Left lung (tissue), 10 donors: ENCODE data around the gene PGGHG. TPM values are rescaled to one million over a fixed set of nuclear protein-coding genes. Genes with fewer than 3 reads are reported as not detected.
A peak's percentile ranks its signal among the peaks of the same experiment; 100 is the strongest.

Source experiments
- ATAC-seq: fragments of 200-7000 bp; cut with Tn5 transposase; one replicate; pipeline ENCODE4 v1.9.1; 2020; ENCODE audit warnings: moderate library complexity
- DNase-seq, 4 donors: peaks; one replicate each; pipeline ENCODE4 v3.0.0-alpha.2; 2013 to 2020
- H3K27ac ChIP-seq, 2 donors: fragments of 200-600 bp; sonication (generic) in 1 of 2; one replicate each; pipeline versions ENCODE4 v1.5.0 to v1.8.0; 2020 to 2021
- H3K27me3 ChIP-seq, 2 donors: fragments of 200-600 bp; sonication (generic) in 1 of 2; one replicate each; pipeline versions ENCODE4 v1.5.0 to v1.8.0; 2020 to 2021
- H3K36me3 ChIP-seq, 2 donors: fragments of 200-600 bp; sonication (generic) in 1 of 2; one replicate each; pipeline versions ENCODE4 v1.5.0 to v1.8.0; 2020 to 2021
- H3K4me1 ChIP-seq, 2 donors: fragments of 200-600 bp; one replicate each; pipeline ENCODE4 v1.8.0; 2021
- H3K4me3 ChIP-seq, 2 donors: fragments of 200-600 bp; sonication (generic) in 1 of 2; one replicate each; pipeline versions ENCODE4 v1.5.0 to v1.8.0; 2020 to 2021; ENCODE audit warnings: mild to moderate bottlenecking in 1 of 2
- H3K9me3 ChIP-seq, 2 donors: fragments of 200-600 bp; sonication (generic) in 1 of 2; one replicate each; pipeline versions ENCODE4 v1.5.0 to v1.8.0; 2020 to 2021
- CTCF ChIP-seq, 2 donors: fragments of 200-600 bp; sonication (generic) in 1 of 2; IDR thresholded peaks; one replicate each; pipeline versions ENCODE4 v1.5.0 to v1.8.0; 2021; ENCODE audit warnings: antibody characterized with exemption in 2 of 2
- intact Hi-C, 2 donors: fragments of 100-400 bp; cut with DNase I; formaldehyde crosslinking; loops; one replicate each; pipeline versions ENCODE4 v1.11.2 to v1.14.2; 2022
- polyA plus RNA-seq, 6 donors: library from polyadenylated mRNA; unstranded; fragments of 120-200 nt; gene quantifications; one replicate each; pipeline ENCODE4 v1.2.1, GENCODE V29; 2013; ENCODE audit not compliant: insufficient read length in 6 of 6
- total RNA-seq, 2 donors: library from RNA; stranded (reverse); fragmentation: NEBNext Ultra II Directional; extraction: Animal tissue kit (Norgen Biotek cat#: 25700); gene quantifications; one replicate each; pipeline ENCODE4 v1.2.1, GENCODE V29; 2021
- donor health status: DM: no; HTN: yes; CAD: no.
- donor health status: DM: no; HTN: no; CAD: no.

PGGHG gene
- total and polyA plus RNA-seq, 8 donors = 14.2 to 75.3 (median 21.0) TPM

- ATAC-seq = no peak
- TF ChIP-seq CTCF (IDR thresholded peaks at IDR 0.05) = no peak
- Histone ChIP-seq H3K27ac (peak overlapping the region in 1 of 2 donors; percentile 29), H3K4me1 (peaks cover 10 to 46% of the 10 kb centered on the region in 2 donors), H3K9me3 (no peaks in the 10 kb centered on the region), H3K4me3 (peak overlapping the region in 1 of 2 donors; percentile 40), H3K27me3 (peaks cover 50 to 80% of the 10 kb centered on the region in 2 donors), H3K36me3 (no peaks in the 10 kb centered on the region)
- peak in 1 of 4 donors; percentile 89 for DNase-seq
- intact Hi-C loops = no loop called here
Measured at GRCh38 chr11:280706-281485, 8.0 kb upstream of the PGGHG start.

- Histone ChIP-seq H3K9me3 (no peaks in the 10 kb centered on the region), H3K27ac (no peak overlapping the region), H3K4me3 (peak overlapping the region in 1 of 2 donors; percentile 40), H3K27me3 (peaks cover 50 to 83% of the 10 kb centered on the region in 2 donors), H3K4me1 (peaks cover 10 to 46% of the 10 kb centered on the region in 2 donors), H3K36me3 (no peaks in the 10 kb centered on the region)
- ATAC-seq (no peak), DNase-seq (no peak)
- intact Hi-C loops = no loop called here
- TF ChIP-seq CTCF (IDR thresholded peaks at IDR 0.05) = no peak
Measured at GRCh38 chr11:281486-282161, 7.3 kb upstream of the PGGHG start.

- Histone ChIP-seq H3K4me3 (no peak overlapping the region), H3K4me1 (peaks cover 10 to 46% of the 10 kb centered on the region in 2 donors), H3K9me3 (no peaks in the 10 kb centered on the region), H3K27ac (no peak overlapping the region), H3K27me3 (peaks cover 50 to 88% of the 10 kb centered on the region in 2 donors), H3K36me3 (no peaks in the 10 kb centered on the region)
- no peak for TF ChIP-seq CTCF (IDR thresholded peaks at IDR 0.05)
- DNase-seq = peak in 1 of 4 donors; percentile 36
- no peak for ATAC-seq
- intact Hi-C loops = no loop called here
Measured at GRCh38 chr11:282171-282570, 6.8 kb upstream of the PGGHG start.

- no peak for ATAC-seq
Measured at GRCh38 chr11:282630-283360, 6.1 kb upstream of the PGGHG start.

More at GRCh38 chr11:282630-283360, 6.1 kb upstream of the PGGHG start:
- TF ChIP-seq CTCF (IDR thresholded peaks at IDR 0.05) = no peak
- H3K9me3 ChIP-seq = no peaks in the 10 kb centered on the region
- peaks cover 50 to 85% of the 10 kb centered on the region in 2 donors for H3K27me3 ChIP-seq
- no peak overlapping the region for H3K4me3 ChIP-seq
- DNase-seq = peak in 1 of 4 donors; percentile 24
- H3K27ac ChIP-seq = no peak overlapping the region
- H3K4me1 ChIP-seq = peaks cover 10 to 45% of the 10 kb centered on the region in 2 donors
- intact Hi-C loops = no loop called here
- H3K36me3 ChIP-seq = no peaks in the 10 kb centered on the region
